ENCODE data around the gene NOS2.
"Not testable (repeated sequence)": the region's sequence is repeated elsewhere in the genome, so short reads cannot be mapped to it uniquely, and the experiment has no call there.

The NOS2 gene

DNA sequence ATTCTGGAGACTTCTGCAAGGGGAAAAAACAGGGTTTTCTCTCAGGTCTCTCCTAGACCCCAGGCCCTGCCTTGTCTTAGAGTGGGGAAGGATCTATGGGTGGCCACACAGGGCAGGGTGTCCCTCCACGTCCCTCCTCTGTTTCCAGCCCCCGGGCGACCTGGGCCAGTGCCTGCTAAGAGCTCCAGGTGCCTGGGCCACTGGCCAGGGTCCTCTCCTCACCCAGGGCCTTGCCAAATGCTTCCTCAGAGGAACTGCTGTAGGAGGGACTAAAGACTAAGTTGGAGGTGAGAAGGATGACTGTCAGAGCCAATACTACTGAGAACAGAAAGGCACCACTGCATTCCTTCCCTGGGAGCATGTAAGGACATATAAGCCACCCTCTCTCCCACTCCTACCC lies 11.4 kb downstream of the NOS2 start:
- no peak for DNase-seq (ENCODE audit: low read depth in 2 of 2)

DNA sequence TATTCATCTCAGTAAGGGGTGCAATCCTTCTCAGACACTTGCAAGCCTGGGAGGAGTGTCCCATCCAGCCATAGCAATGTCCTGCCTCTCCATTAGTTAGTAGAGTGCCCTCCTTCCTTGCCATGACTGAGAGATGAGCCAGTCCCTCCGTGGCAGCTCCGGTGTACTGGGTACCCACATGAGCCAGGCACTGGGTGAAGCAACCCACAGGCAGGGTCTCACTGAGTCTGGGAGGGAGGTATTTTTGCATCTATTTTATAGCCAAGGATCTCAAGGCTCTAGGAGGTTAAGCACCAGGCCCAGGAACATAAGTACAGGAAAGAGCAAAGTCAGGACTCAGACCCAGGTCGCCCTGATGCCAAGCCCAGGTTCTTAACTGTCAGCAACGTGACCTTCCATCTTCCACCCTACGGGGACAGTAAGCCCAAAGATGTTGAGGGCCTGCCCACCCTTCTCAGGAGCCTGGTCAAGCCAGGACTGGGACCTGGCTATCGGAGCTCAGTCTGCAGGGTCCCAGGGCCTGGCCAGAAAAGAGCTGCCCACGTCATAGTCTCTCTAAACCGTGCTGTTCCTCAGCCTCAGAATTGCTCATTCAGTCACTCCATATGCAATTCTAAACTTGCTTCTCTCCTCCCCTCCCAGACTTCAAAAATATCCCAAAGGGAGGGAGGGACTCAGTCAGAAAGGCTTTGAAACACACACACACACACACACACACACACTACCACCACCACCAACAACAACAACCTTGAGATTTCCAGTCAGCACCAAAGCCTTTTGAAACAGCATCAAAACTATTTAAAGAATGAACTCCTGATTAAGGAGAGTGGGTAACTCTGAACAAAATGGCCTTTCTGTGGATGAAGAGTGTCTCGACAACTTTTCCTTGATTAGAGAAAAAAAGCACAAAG lies 16.6 kb downstream of the NOS2 start:
- DNase-seq (ENCODE audit: low read depth in 2 of 2), result no peak

DNA sequence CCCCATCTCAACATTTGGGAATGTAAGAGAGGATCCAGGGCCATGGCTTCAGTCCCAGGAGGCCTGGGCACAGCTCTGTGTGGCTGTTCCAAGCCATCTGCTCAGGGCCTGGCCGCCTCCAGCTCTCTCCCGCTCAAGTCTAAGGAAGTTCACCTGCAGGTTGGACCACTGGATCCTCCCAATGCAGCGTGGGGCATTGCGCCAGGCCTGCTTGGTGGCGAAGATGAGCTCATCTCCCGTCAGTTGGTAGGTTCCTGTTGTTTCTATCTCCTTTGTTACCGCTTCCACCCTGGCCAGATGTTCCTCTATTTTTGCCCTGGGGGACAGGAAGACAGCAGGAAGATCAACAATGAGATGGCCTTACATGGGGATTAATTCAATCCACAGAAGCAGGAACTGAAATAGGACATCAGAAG lies 17.5 kb downstream of the NOS2 start:
- no peak for DNase-seq (ENCODE audit: low read depth in 2 of 2)

DNA sequence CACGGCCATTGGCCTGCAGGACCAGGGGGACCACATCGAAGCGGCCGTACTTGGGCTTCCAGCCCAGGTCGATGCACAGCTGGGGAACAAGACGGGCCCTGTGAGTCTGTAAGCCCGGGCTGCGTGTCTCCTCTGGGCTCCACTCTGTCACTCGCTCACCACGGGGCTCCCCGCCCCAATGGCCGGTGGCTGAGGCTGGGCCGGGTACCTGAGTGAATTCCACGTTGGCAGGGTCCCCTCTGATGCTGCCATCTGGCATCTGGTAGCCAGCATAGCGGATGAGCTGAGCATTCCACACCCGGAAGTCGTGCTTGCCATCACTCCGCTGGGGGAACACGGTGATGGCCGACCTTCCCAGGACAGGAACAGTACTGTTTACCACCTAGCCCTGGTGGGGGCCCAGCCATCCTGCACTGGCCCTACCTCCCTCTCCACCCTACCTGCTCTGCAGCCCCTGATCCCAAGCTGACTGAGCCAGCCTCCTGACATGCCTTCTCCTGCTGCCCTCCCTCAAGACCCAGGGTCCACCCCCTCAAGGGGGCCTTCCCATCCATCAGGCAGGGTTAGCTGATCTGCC lies 19.4 kb downstream of the NOS2 start:
- DNase-seq (ENCODE audit: low read depth in 2 of 2), result no peak

DNA sequence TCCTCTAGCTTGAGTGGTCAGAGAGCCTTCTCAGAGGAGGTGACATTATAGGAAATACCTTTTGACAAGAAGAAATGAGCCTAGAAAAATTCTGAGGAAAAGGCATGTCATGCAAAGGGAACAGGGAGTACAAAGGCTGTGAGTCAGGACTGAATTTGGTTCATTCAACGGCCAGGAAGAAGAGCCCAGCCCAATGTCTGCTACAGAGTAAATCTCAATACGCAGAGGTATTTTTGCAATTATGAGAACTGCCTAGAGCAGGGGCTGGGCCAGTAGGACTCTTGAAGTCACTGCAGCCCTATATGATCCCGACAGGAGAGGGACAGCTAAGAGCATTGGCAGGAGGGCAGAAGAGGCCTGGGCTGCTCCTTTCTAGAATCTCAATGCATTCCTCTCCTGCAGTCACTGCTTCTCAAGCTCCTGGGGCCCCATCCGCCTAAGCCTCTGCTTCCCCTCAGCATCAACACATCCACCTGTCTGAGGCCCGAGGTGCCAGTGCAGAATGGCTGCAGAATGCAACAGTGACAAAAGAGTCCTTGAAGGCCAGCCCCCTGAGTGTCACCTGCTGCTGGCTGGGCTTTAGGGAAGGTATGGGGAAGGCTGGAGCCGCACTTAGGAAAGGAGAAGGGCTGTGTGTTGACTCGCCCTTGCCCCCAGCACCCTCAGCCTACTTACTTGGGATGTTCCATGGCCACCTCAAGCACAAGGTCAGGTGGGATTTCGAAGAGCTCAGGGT lies 20.1 kb downstream of the NOS2 start:
- DNase-seq (ENCODE audit: low read depth in 2 of 2), result no peak

DNA sequence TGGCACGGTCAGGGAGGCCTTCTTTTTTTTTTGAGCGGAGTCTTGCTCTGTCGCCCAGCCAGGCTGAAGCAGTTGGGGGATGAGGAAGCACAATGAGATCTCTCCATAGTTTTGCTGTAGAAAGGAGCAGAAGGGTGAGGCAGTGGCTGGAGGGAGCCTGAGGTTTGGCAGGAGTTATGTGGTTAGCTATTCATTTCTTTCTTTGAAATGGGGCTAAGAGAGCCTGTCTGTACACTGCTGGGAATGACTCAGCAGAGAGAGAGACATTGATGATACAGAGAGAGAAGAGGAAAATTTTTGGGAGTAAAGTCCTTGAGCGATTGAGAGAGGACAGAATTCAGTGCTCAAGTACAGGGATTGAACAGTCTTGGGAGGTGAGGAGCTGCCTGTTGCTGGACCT lies 22.1 kb downstream of the NOS2 start:
- no peak for DNase-seq (ENCODE audit: low read depth in 2 of 2)

DNA sequence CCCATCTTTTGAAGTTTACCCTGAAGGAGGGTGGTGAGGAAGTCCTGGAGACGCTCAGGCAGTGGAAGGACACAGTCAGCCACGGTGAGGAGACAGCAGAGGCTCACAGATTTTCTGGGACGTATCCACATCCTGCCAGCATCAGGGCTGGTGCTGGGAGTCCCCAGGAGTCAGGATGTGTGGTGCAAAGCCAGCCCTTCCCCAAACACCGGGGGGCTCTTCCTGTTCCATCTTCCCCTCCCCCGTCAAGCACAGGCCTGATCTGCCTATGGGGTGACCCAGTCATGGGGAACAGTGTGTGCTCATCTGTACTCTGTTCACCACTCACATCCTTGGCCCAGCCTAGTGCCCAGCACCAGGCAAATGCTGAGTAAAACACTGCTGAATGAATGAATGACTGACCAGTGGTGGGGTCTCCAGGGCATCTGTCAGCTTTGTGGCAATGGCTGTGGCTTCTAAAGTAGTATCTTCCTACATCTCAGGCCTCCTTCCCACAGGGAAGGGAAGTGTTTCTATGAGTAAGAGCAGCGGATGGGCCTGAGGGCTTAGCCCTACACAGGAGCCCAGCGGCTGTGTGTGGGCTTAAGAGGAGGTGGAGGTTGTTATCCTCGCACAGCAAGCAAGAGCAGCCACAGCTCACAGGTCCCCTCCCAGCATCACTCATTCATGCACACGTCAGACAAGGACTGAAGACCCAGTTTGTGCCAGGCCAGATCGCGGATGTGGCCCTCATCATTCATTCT lies 23.3 kb downstream of the NOS2 start:
- DNase-seq (ENCODE audit: low read depth in 2 of 2), result no peak

DNA sequence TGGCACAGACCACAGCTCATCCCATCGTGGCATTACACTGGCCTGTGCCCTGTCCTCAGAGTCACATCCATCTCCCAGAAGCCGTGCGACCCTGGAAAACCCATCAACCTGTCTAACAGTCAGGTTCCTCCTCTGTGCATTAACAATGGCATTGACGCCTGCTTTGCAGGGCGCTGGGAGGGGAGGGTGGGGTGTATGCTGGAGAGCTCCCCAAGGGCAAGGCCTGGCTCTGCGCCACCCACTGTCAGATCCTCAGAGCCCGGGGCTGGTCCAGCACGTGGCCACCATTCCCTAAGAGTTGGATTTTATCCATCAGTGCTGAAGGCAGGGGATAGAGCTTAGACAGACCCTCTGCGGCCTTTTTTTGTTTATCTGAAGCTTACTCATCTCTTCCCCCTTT lies 28.7 kb downstream of the NOS2 start:
- no peak for DNase-seq (ENCODE audit: low read depth in 2 of 2)

DNA sequence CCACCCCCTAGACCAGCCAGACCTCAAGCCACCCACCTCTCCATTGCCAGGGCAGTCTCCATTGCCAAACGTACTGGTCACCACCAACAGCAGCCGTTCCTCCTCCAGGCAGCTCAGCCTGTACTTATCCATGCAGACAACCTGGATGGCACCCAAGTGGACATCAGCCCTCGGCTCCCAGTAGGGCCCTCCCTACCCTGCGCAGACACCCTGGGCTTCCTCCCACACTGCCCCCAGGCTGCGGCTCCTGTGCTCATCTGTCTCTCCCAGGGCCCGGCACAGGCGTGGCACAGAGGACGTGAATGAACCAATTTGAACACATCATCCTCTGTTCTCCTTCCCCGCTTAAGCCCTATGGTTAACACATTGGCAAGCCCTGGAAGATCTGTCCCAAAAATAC lies 29.5 kb downstream of the NOS2 start:
- DNase-seq (ENCODE audit: low read depth in 2 of 2), result no peak

DNA sequence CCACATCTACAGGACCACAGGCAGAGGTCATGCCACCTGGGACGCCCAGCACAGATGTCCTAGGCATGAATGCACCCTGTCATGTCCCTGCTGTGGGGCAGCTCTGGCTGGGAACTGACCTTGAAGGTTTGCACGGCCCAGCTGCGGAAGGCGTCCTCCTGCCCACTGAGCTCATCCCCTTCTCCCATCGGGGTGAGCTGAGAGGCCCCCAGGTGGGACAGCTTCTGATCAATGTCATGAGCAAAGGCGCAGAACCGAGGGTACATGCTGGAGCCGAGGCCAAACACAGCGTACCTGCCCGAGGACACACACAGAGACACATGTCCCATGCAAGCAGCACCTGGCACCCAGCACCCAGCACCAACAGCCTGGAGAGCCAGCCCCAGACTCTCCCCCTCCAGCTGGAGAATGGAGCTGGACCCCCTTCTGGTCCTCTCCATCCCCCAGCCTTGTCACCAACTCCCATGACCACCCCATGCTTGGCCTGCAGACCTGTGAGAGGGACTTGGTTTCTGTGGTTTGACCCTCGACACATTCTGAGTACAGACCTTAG lies 31.4 kb downstream of the NOS2 start:
- no peak for DNase-seq (ENCODE audit: low read depth in 2 of 2)

DNA sequence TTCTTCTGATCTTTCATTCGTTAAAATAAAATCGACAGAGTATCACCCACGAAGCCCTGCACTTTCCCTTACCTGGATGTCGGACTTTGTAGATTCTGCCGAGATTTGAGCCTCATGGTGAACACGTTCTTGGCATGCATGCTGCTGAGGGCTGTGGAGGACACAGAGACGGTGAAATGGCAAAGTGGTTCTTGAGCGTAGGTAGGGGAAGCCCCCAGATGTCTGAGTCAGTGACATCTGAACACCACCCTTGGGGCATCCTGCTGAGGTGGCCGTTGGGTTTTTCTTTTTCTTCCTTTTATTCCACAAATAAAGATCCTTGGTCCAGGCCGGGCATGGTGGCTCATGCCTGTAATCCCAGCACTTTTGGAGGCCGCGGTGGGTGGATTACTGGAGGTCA lies 33.9 kb downstream of the NOS2 start:
- DNase-seq (ENCODE audit: low read depth in 2 of 2), result no peak

DNA sequence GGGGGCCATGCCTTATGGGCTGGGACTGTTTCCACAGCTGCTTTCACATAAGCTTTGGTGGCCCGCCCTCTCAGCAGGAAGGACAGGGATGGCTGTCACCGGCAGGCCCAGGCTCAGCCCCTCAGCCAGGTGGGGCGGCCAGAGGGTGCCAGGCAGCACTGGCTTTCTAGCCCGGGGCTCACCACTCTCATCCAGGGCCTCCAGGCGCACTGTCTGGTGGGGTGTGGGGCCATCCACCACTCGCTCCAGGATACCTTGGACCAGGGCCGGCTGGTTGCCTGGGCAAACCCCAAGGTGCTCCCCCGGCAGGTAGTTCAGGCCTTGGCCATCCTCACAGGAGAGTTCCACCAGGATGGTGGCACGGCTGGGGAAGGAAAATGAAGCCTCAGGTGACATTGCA lies 35.0 kb downstream of the NOS2 start:
- no peak for DNase-seq (ENCODE audit: low read depth in 2 of 2)

DNA sequence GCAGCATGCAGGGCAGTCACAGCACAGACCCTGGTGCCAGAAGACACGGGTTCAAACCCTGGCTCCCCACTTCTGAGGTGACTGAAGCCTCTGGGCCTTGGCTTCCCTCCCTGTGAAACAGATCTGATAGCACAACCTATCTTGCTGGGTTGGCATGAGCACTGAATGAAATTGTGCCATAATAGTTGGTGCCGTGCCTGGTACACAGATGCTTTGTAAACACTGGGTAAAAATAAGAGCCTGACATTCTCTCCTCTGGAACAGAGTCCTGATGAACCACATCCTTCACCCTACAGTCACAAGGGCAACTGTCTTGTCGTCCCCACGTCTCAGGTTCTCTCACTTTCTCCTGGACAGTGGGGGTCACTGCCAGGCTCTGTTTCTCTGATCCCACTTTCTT lies 35.7 kb downstream of the NOS2 start:
- no peak for DNase-seq (ENCODE audit: low read depth in 2 of 2)

DNA sequence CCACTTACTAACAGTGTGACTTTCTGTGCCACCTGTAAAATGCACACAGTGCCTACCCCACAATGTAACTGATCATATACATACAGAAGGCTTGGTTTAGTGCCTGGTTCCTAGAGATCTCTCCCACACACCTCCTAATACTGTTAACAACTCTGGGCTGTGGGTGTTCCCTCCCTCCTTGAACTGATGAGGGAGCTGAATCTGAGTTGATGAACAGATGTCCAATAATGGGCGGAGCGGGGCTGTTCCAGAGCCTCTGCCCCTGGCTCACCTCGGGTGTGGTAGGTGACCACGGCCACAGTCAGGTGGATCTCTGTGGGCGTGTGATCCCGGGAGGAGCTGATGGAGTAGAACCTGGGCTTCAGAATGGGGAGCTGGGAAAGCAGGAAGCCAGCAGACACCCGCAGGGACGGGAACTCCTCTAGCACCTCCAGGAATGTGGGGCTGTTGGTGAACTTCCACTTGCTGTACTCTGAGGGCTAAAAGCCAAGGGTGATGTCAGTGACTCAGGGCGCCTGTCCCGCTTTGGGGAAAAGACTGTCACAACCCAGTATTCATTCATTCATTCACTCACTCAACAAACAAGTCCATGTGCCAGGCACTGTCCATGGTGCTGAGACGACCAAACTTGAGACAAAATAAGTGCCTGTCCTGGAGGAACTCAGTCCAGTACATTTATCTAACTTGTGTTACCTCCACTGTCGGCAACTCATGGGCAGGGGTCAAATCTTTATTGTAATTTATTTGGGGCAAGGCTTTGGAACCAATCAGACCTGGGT lies 37.6 kb downstream of the NOS2 start:
- DNase-seq (ENCODE audit: low read depth in 2 of 2), result no peak

DNA sequence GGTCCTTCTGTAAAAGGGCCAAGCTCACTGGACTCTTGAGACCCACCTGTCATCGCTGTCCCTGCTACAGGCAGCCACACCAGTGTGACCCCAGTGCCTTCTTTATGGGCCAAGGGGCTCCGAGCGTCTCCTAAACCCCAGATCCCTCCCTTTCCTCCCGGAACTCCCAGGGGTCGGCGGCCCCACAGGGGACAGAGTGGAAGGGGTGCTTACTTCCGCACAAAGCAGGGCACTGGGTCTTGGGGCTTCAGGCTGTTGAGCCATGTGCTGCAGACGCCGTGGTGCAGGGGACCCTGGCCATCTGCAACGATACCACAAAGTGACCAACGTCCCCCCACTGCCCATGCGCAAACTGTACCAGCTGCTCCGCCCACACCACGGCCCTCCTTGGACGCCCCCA lies 39.4 kb downstream of the NOS2 start:
- DNase-seq (ENCODE audit: low read depth in 2 of 2), result not testable (repeated sequence)

DNA sequence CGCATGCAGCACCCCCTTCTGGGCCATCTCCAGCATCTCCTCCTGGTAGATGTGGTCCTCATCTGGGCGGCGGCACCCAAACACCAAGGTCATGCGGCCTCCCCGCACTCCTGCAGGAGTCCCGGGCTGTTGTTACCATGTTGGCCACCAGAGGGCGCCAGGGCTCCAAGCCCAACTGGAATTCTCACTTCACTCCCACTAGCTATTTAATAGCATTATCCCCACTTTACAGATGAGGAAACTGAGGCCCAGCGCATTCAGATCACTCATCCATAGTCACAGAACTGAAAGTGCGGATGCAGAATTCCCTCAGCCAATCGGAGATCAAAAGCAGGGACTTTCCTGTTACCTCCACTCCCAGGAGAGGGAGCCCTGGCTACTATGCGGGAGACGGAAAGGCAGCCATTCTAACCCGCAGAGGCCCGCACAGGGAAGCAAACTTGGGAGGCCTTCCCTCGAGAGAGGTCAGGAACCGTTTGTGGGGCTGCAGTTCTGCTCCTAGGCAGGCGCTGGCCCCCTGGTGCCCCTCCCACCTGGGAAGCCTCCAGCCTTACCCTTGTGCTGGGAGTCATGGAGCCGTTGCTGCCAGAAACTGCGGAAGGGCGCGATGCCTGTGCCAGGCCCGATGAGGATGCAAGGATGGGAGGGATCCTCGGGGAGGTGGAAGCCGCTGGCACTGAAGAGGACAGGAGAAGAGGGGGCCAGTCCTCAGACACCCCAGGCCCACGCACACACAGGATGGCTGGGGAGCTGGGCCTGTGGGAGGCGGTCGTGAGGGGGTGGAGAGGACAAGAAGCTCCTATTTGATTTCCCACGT lies 40.1 kb downstream of the NOS2 start:
- DNase-seq (ENCODE audit: low read depth in 2 of 2), result peak; percentile 49 to 73

DNA sequence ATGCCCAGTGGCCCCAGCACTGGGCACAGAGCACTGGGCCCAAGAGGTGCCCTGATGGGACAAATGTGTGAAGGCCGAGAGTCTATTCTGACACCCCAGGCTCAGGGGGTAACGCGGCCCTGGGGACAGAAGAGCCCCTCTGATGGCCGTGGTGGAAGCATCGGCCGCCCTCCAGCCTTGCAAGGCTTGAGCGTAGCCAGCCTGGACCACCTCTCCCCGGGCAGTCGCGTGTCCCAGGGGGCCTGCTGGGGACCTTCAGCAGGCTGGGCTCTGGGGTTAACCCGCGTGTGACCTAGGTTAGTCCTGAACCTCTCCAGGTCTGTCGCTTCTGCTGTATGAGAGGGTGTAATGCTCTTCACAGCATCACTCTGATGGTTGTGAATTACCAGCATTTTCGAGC lies 40.8 kb downstream of the NOS2 start:
- no peak for DNase-seq (ENCODE audit: low read depth in 2 of 2)

DNA sequence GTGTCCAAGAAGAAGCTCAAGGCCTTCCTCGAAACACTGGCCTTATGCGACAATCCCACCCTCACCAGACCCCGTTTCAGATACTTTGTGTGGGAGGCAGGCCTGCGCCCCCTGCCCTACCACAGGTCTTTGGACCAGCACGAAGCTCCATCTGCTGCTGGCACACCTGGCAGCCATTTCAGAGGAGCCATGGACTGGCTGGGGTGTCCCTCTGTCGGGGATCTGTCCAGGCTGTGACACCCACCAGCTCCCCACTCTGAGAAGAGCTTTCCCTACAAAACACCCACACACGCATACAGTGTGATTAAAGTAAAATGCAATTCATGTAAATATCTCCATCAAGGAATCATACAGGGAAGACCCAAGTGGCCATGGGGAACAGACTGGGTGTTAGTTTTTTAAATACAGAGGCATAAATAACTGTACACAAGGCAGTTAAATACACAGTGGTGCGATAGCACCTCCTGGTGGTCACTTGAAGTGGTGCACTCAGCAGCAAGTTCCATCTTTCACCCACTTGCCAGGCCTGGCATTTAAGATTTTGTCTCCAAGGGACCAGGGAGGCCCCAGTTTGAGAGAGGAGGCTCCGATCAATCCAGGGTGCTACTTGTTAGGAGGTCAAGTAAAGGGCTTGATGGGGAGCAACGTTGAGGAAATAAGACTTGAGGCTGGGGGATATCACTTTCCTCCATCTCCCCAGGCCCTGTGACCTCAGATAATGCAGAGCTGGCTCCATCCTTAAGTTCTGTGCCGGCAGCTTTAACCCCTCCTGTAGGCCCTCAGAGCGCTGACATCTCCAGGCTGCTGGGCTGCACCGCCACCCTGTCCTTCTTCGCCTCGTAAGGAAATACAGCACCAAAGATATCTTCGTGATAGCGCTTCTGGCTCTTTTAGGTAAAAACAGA lies 43.6 kb downstream of the NOS2 start:
- DNase-seq (ENCODE audit: low read depth in 2 of 2), result peak; percentile 17 to 63
